GM12878 (cell line): ENCODE results near the gene RGL1. TPM values are rescaled to one million over a fixed set of nuclear protein-coding genes. Genes with fewer than 3 reads are reported as not detected.
A peak's percentile ranks its signal among the peaks of the same experiment; 100 is the strongest.

Source experiments
- ATAC-seq: fragments of 200-7000 bp; cut with Tn5 transposase; 3 replicates; pipeline ENCODE4 v1.9.1; 2020; ENCODE audit warnings: mild to moderate bottlenecking, moderate library complexity
- BruUV-seq: library from RNA; stranded (reverse); fragments of 400-500 nt; replicated peaks from 2 replicates; lab custom pipeline; 2021; lab: Mats Ljungman, UMichigan
- CTCF ChIA-PET: fragments of 300-600 bp; sonication (Branson Sonifier 250); formaldehyde crosslinking; extraction: SDS; loops from one replicate; lab custom pipeline; 2021; ENCODE audit warnings: inconsistent platforms; lab: Yijun Ruan, JAX
- POLR2A ChIA-PET: fragments of 350-600 bp; formaldehyde crosslinking; extraction: SDS; loops from one replicate; lab custom pipeline; 2021; ENCODE audit warnings: inconsistent platforms; lab: Charles Lee
- RAD21 ChIA-PET: fragments of 300-600 bp; sonication (Branson Sonifier 250); formaldehyde crosslinking; loops from one replicate; lab custom pipeline; 2023; ENCODE audit warnings: antibody characterized with exemption; ENCODE audit not compliant: unreplicated experiment; lab: Charles Lee
- SMC1A ChIA-PET: fragments of 300-600 bp; sonication (Branson Sonifier 250); formaldehyde crosslinking; loops from one replicate; lab custom pipeline; 2023; ENCODE audit not compliant: unreplicated experiment, uncharacterized antibody; lab: Charles Lee
- DNase-seq: peaks from one replicate; pipeline ENCODE4 v3.0.0-alpha.2; 2011; ENCODE audit warnings: low read depth, low spot score
- FAIRE-seq: peaks from 3 replicates; lab custom pipeline; 2011; peaks lifted over from hg19 to GRCh38; lab: Jason Lieb, UNC
- H2AFZ ChIP-seq: 2 replicates; pipeline ENCODE4 v1.6.0; 2011; ENCODE audit warnings: low read depth, low read length, control low read depth; ENCODE audit not compliant: control insufficient read depth
- H3K27ac ChIP-seq: 2 replicates; pipeline ENCODE4 v1.5.1; 2011; ENCODE audit warnings: control low read depth; ENCODE audit not compliant: control insufficient read depth, insufficient read depth
- H3K27me3 ChIP-seq, 2 experiments: replicated peaks in 1 of 2; 2 replicates each; pipeline versions ENCODE4 v1.6.0 to v1.6.1; 2011; ENCODE audit warnings: low read length in 1 of 2; ENCODE audit not compliant: control insufficient read depth in 2 of 2, insufficient read depth in 2 of 2
- H3K36me3 ChIP-seq, 2 experiments: 2 replicates each; pipeline ENCODE4 v1.5.1; 2011; ENCODE audit warnings: low read length in 1 of 2; ENCODE audit not compliant: control insufficient read depth in 2 of 2, insufficient read depth in 2 of 2
- H3K4me1 ChIP-seq: 2 replicates; pipeline ENCODE4 v1.6.1; 2011; ENCODE audit warnings: mild to moderate bottlenecking, low read length, moderate library complexity, mixed read lengths; ENCODE audit not compliant: control insufficient read depth, insufficient read depth
- H3K4me2 ChIP-seq: 2 replicates; pipeline ENCODE4 v1.6.0; 2011; ENCODE audit warnings: control low read depth; ENCODE audit not compliant: control insufficient read depth, insufficient read depth
- H3K4me3 ChIP-seq: fragments of 200-600 bp; sonication (generic); 2 replicates; pipeline ENCODE4 v1.5.1; 2016
- H3K79me2 ChIP-seq: 2 replicates; pipeline ENCODE4 v1.6.0; 2011; ENCODE audit warnings: low read length; ENCODE audit not compliant: control insufficient read depth, insufficient read depth
- H3K9ac ChIP-seq: 2 replicates; pipeline ENCODE4 v1.8.0; 2011; ENCODE audit warnings: low read length, control low read depth, mixed read lengths; ENCODE audit not compliant: control insufficient read depth, insufficient read depth
- H3K9me3 ChIP-seq: replicated peaks from 3 replicates; pipeline ENCODE4 v1.5.1; 2011; ENCODE audit warnings: mild to moderate bottlenecking, low read length; ENCODE audit not compliant: control insufficient read depth, insufficient read depth
- H4K20me1 ChIP-seq: 2 replicates; pipeline ENCODE4 v1.6.0; 2011; ENCODE audit not compliant: control insufficient read depth, insufficient read depth
- BMI1 ChIP-seq: fragments of 450-650 bp; IDR thresholded peaks from 2 replicates; pipeline ENCODE4 v1.6.1; 2016; ENCODE audit warnings: mild to moderate bottlenecking, moderate library complexity, borderline replicate concordance
- CEBPB ChIP-seq, 2 experiments: fragments of 150-350 bp in 1 of 2; IDR thresholded peaks; 2 replicates each; pipeline ENCODE4 v1.6.1; 2012 to 2014; ENCODE audit warnings: low read depth in 2 of 2, low read length in 2 of 2, borderline replicate concordance in 1 of 2, inconsistent platforms in 1 of 2
- CREM ChIP-seq: IDR thresholded peaks from 2 replicates; pipeline ENCODE4 v1.6.1; 2014; ENCODE audit warnings: antibody characterized with exemption, low read depth
- EED ChIP-seq: sonication (generic); IDR thresholded peaks from 2 replicates; pipeline ENCODE4 v1.6.1; 2016; ENCODE audit warnings: antibody characterized with exemption, low read depth
- ETV6 ChIP-seq, 2 experiments: fragments of 450-650 bp in 1 of 2; IDR thresholded peaks in 1 of 2; conservative IDR thresholded peaks in 1 of 2; 2 replicates each; pipeline ENCODE4 v1.6.1; 2014; ENCODE audit warnings: antibody characterized with exemption in 1 of 2, borderline replicate concordance in 1 of 2, low read depth in 1 of 2, mild to moderate bottlenecking in 1 of 2, moderate library complexity in 1 of 2
- MEF2A ChIP-seq: IDR thresholded peaks from 2 replicates; pipeline ENCODE4 v1.6.1; 2011; ENCODE audit warnings: low read depth, mild to moderate bottlenecking, low read length, moderate library complexity; ENCODE audit not compliant: insufficient read depth
- NFIC ChIP-seq: IDR thresholded peaks from 2 replicates; pipeline ENCODE4 v1.6.1; 2012; ENCODE audit warnings: low read depth, mild to moderate bottlenecking, inconsistent platforms, low read length, moderate library complexity
- RUNX3 ChIP-seq: IDR thresholded peaks from 2 replicates; pipeline ENCODE4 v1.6.1; 2012; ENCODE audit warnings: low read length, inconsistent platforms
- SMAD5 ChIP-seq: IDR thresholded peaks from 2 replicates; pipeline ENCODE4 v1.6.1; 2016; ENCODE audit warnings: antibody characterized with exemption, low read depth
- SRF ChIP-seq, 2 experiments: IDR thresholded peaks; 2 replicates each; pipeline ENCODE4 v1.6.1; 2011; ENCODE audit warnings: low read depth in 2 of 2, low read length in 2 of 2, mild to moderate bottlenecking in 1 of 2, moderate library complexity in 1 of 2
- STAT1 ChIP-seq: fragments of 450-650 bp; conservative IDR thresholded peaks from 2 replicates; pipeline ENCODE4 v1.6.1; 2014; ENCODE audit warnings: antibody characterized with exemption, mild to moderate bottlenecking
- YY1 ChIP-seq: IDR thresholded peaks from 2 replicates; pipeline ENCODE4 v1.6.1; 2011; ENCODE audit warnings: low read depth, mild to moderate bottlenecking, low read length
- ZNF207 ChIP-seq: fragments of 450-650 bp; IDR thresholded peaks from 2 replicates; pipeline ENCODE4 v1.6.1; 2014; ENCODE audit warnings: antibody characterized with exemption, mild to moderate bottlenecking, borderline replicate concordance
- WGBS: methylation state at CpG from one replicate; pipeline ENCODE4 v1.1.6; 2016; ENCODE audit warnings: low lambda C conversion rate; ENCODE audit not compliant: insufficient replicate concordance, insufficient coverage; ENCODE audit errors: missing lambda C conversion rate; 5-methylcytosine and 5-hydroxymethylcytosine counted together
- in situ Hi-C: fragments of 300-500 bp; cut with MboI; formaldehyde crosslinking; loops from 9 replicates; pipeline ENCODE4 v1.14.3; 2018; ENCODE audit warnings: mixed read lengths
- intact Hi-C: fragments of 100-400 bp; cut with micrococcal nuclease; formaldehyde crosslinking; loops from one replicate; pipeline ENCODE4 v1.14.2; 2022; ENCODE audit not compliant: unreplicated experiment
- polyA plus RNA-seq, 11 experiments: library from polyadenylated mRNA; depleted of rRNA in 4 of 11; unstranded in 6 of 11; stranded (reverse) in 5 of 11; fragments of >200 nt; fragmentation: Nextera tagmentation in 4 of 11; fragmentation: Illumina TruSeq in 1 of 11; extraction: Ambion mirVana in 4 of 11; extraction: Trizol in 1 of 11; gene quantifications; 1 replicate in 1 of 11; 2 replicates in 10 of 11; pipeline versions ENCODE4 v1.2.1 to v1.2.3, GENCODE V29; 2011 to 2016; ENCODE audit warnings: inconsistent platforms in 2 of 11, missing spikeins in 2 of 11, low read depth in 1 of 11
- total RNA-seq, 4 experiments: library from RNA; depleted of rRNA in 3 of 4; stranded (reverse); fragments of >200 nt in 3 of 4; fragmentation: Illumina TruSeq in 1 of 4; extraction: Trizol in 1 of 4; gene quantifications; 2 replicates each; pipeline versions ENCODE4 v1.2.1 to v1.2.3, GENCODE V29; 2013 to 2021
- TF ChIP-seq, protein P1 (sequence below): fragments of 450-650 bp; IDR thresholded peaks from 2 replicates; pipeline ENCODE4 v1.6.1; 2016; ENCODE audit warnings: mild to moderate bottlenecking
- TF ChIP-seq, protein P2 (sequence below): IDR thresholded peaks from 2 replicates; pipeline ENCODE4 v1.6.1; 2011; ENCODE audit warnings: low read depth, low read length, improper control_type of control experiment, borderline replicate concordance

Gene RGL1
- total and polyA plus RNA-seq, 10 of the 15 experiments (the other 5 are each of a cell fraction or from before 2014, with no cell fraction given) = 8.1 to 25.0 (median 19.0) TPM

DNA sequence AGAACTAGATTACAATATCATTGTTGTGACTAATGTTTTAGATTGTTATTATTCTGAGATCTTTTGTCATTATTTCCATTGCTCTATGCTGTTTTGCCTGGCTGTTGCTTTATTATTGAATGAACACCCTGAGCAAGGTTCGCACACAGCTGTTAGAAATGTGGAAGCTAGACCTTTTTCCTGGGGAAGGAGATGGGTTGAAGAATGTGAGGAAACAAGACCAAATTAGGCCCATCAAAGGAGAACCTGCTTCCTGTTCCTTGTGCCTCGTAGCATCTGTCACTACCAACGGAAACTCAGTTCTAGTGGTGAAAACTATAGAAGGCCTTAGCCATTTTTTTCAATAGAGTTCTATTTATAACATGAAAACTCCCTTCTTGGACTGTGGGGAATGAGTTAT, 68.7 kb downstream of the RGL1 start:
- ChIA-PET POLR2A (no interaction called here), CTCF (interaction anchor here (1.0 to 1.5 kb wide), 7 partner anchors 17 to 218 kb away, joined by 3 to 5 read pairs (median 3); no protein-coding TSS in a partner anchor), SMC1A (interaction anchor here (0.8 to 1.6 kb wide), 5 partner anchors 10 to 220 kb away, joined by 3 to 8 read pairs (median 3); no protein-coding TSS in a partner anchor), RAD21 (interaction anchor here (0.7 to 1.3 kb wide), 3 partner anchors 12 to 222 kb away, joined by 3 read pairs; no protein-coding TSS in a partner anchor)
- Histone ChIP-seq H3K4me2 (no peak overlapping the region), H3K4me1 (peaks cover 4% of the 10 kb centered on the region; the same call in 1 of the 2 replicates), H4K20me1 (no peaks in the 10 kb centered on the region), H3K36me3 (peaks cover 5 to 11% of the 10 kb centered on the region in 2 experiments; a peak in 2 of 4 replicates), H3K4me3 (no peak overlapping the region), H3K79me2 (peaks cover 5% of the 10 kb centered on the region), H3K9me3 (no peaks in the 10 kb centered on the region), H3K27ac (peak overlapping the region; percentile 9; the same call in 1 of the 2 replicates), H3K27me3 (no peaks in the 10 kb centered on the region), H2AFZ (no peak overlapping the region), H3K9ac (no peak overlapping the region)
- TF ChIP-seq, protein P1, sequence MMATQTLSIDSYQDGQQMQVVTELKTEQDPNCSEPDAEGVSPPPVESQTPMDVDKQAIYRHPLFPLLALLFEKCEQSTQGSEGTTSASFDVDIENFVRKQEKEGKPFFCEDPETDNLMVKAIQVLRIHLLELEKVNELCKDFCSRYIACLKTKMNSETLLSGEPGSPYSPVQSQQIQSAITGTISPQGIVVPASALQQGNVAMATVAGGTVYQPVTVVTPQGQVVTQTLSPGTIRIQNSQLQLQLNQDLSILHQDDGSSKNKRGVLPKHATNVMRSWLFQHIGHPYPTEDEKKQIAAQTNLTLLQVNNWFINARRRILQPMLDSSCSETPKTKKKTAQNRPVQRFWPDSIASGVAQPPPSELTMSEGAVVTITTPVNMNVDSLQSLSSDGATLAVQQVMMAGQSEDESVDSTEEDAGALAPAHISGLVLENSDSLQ = no peak
- TF ChIP-seq NFIC (peak; percentile 36; the same call in 1 of the 2 replicates), SRF (IDR thresholded peaks at IDR 0.05; ENCODE audit: low read depth in 2 of 2, low read length in 2 of 2) (peak; percentile 63 to 95; a peak in 3 of 4 replicates), RUNX3 (peak; percentile 32; the same call in 1 of the 2 replicates), YY1 (0 out of 2 replicates have a peak, but pooled peaks have one; percentile 11), ZNF207 (no peak), CREM (no peak), SMAD5 (no peak), MEF2A (peak; percentile 84), STAT1 (no peak), EED (peak; percentile 63), BMI1 (no peak), ETV6 (conservative IDR thresholded peaks at IDR 0.05 in 1 of 2, IDR thresholded peaks at IDR 0.05 in 1 of 2; ENCODE audit: borderline replicate concordance in 1 of 2, low read depth in 1 of 2) (peak in 1 of 2 experiments; percentile 46; a peak in 1 of 4 replicates), CEBPB (IDR thresholded peaks at IDR 0.05; ENCODE audit: borderline replicate concordance in 1 of 2, low read depth in 2 of 2, low read length in 2 of 2) (no peak)
- TF ChIP-seq, protein P2, sequence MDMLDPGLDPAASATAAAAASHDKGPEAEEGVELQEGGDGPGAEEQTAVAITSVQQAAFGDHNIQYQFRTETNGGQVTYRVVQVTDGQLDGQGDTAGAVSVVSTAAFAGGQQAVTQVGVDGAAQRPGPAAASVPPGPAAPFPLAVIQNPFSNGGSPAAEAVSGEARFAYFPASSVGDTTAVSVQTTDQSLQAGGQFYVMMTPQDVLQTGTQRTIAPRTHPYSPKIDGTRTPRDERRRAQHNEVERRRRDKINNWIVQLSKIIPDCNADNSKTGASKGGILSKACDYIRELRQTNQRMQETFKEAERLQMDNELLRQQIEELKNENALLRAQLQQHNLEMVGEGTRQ = no peak
- DNase-seq = no peak
- no peak for FAIRE-seq
- no peak; the same call in 2 of the 3 replicates for ATAC-seq
- intact Hi-C loops = no loop called here
- WGBS = 39% methylated on average over 3 of the region's 3 CpGs
- in situ Hi-C loops = no loop called here
- BruUV-seq = no TSS peak
